LNCAP (cell line): ENCODE results near the gene PDX1.

Experiments
- TF ChIP-seq, protein P1 (sequence below): fragments of 450-650 bp; IDR thresholded peaks from 2 replicates; pipeline ENCODE4 v1.5.1; 2017; ENCODE audit warnings: mild to moderate bottlenecking

PDX1 gene

GRCh38 chr13:27966641-27967202 is 46.9 kb downstream of the PDX1 start:
- TF ChIP-seq, protein P1, sequence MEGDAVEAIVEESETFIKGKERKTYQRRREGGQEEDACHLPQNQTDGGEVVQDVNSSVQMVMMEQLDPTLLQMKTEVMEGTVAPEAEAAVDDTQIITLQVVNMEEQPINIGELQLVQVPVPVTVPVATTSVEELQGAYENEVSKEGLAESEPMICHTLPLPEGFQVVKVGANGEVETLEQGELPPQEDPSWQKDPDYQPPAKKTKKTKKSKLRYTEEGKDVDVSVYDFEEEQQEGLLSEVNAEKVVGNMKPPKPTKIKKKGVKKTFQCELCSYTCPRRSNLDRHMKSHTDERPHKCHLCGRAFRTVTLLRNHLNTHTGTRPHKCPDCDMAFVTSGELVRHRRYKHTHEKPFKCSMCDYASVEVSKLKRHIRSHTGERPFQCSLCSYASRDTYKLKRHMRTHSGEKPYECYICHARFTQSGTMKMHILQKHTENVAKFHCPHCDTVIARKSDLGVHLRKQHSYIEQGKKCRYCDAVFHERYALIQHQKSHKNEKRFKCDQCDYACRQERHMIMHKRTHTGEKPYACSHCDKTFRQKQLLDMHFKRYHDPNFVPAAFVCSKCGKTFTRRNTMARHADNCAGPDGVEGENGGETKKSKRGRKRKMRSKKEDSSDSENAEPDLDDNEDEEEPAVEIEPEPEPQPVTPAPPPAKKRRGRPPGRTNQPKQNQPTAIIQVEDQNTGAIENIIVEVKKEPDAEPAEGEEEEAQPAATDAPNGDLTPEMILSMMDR: no peak

- TF ChIP-seq, protein P1: no peak
Observed at GRCh38 chr13:27967203-27967735, 47.5 kb downstream of the PDX1 start.

DNA sequence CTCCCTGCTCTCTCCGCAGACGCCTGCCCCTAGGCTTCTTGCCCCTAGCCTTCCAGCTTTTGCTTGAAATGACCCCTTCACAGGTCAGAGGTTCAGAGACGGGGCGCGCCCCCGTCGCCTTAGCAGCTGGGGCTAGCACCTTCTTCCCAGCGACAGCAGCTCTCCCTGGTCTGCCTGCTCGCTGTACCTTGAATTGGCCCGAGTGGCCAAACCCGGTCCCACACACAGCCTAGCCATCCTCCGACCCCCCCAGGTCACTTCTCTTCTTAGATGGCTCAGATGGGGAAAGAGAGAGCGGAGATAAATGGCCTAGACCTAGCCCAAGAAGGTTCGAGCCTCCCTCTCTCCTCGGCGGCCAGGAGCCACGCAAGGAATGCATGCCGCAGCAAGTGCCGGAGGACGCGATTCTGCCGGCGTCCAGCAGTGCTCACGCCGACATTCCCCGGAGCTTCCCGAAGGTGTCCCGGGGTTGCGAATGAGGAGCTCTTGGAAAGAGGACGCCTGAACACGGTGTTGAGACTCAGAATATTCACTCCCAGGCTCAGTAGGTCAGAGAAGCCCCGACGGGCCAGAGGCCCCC is 48.0 kb downstream of the PDX1 start:
- TF ChIP-seq, protein P1: no peak

DNA sequence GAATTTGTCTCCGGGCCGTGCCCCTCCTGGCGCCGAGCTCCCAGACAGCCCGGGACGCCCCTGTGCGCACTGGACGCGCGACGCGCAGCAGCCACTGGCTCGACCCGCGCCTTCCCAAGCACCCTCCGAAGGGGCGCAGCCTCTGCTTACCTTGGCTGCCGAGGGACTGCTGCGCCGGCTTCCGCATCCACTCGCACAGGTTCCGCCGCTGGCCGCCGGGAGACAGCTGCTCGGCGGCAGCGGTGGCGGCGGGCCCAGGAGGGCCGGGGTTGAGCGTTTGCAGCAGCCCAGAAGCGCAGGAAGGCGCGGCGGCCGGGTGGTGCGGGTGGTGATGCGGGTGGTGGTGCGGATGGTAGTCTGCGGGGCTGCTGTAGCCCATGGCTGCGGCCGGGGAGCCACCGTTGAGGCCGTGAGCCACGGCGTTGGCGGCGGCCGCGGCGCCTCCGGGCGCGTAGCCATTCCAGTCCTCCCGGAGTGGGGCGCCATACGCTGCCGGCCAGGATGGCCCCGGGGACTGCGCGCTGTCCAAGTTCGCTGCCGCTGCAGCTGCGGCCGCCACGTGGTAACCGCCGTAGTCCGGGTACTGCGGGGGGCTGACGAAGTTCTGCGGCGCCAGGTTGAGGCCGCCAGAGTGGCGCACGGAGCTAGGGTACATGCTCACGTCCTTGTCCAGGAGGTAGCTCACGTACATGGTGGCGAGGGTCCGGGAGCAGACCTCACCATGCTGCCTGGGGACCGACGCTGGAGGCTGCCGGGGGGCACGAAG is 48.7 kb downstream of the PDX1 start:
- TF ChIP-seq, protein P1: no peak

- TF ChIP-seq, protein P1: no peak
Observed at GRCh38 chr13:27969082-27969865, 49.5 kb downstream of the PDX1 start, which contains the start of gene CDX2. CDX2 (minus strand) TSS chr13:27969315; CDS start chr13:27969006, 309 bp downstream.

- TF ChIP-seq, protein P1: no peak
Observed at GRCh38 chr13:27969866-27970229, 50.0 kb downstream of the PDX1 start.
